Measurements from ENCODE around the gene NUMB.
"Not testable (repeated sequence)": the region's sequence is repeated elsewhere in the genome, so short reads cannot be mapped to it uniquely, and the experiment has no call there.

Gene NUMB

DNA sequence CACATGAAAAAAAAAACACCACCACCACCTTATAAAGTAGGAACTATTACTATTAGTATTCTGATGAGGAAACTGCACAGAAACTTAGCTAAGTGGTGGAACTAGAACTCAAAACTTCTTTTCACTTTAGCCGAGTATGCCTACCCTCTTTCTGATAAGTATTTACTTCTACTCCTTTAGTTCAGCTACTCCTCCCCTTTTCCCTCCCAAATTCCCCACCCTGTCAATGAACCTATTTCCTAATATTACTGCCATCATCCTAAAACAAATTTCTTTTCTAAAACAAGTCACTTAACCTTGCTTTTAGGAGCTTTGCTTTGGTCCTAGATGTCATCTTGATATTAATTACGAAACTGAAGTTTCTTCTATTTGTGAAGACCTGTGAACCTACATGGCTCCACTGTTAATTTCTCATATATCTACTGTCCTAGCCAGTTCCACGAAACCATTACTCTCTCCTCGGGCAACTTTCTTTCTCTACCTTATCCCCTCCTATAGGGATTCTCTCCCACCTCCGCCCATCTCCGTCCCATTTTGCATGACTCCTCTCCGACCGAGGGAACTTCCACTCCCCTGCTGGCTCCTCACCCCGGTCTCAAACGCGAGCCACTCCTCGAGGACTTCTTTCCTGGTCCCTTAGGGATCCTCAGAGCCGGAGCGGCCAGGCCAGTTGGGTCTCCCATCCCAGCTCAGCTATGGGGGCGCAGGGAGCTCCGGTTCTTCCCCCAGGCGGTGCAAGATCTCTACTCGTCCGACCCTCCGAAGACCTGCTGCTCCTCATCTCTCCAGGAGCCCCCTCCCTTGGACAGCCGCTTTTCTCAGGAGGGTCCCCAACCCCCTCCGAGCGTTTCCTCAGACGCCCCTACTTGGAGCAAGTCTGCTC is 1.1 kb downstream of the NUMB start:
- peak overlapping the region; percentile 99 for H3K4me3 Mint-ChIP-seq
- no peaks in the 10 kb centered on the region for H3K27me3 Mint-ChIP-seq
- no peaks in the 10 kb centered on the region for H3K9me3 Mint-ChIP-seq (ENCODE audit: low read depth)
- H3K27ac Mint-ChIP-seq = peak overlapping the region; percentile 64
- H3K4me1 Mint-ChIP-seq (ENCODE audit: low read depth) = peaks cover 45% of the 10 kb centered on the region
- H3K36me3 Mint-ChIP-seq = peaks cover 3% of the 10 kb centered on the region

DNA sequence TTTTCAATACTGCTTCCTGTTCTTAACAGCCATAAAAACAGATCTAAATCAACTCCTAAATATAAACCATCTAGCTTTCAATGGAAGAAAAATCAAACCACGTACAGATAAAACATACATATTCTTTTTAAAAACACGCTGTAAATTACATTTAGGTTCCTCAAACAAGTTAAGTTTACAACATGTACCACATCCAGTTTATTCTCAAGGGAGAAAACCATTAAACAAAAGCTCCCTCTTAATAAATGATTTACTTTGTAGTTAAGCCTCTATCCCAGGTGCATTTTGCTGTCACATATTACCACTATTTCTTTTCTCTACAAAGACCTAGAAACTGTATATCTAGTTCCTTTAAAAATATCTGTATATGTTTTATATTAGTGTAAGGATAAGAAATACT is 3.1 kb downstream of the NUMB start:
- Mint-ChIP-seq H3K27me3 (no peaks in the 10 kb centered on the region), H3K27ac (no peak overlapping the region), H3K4me1 (ENCODE audit: low read depth) (peaks cover 44% of the 10 kb centered on the region), H3K9me3 (ENCODE audit: low read depth) (no peaks in the 10 kb centered on the region), H3K4me3 (peak overlapping the region; percentile 9), H3K36me3 (peaks cover 4% of the 10 kb centered on the region)

DNA sequence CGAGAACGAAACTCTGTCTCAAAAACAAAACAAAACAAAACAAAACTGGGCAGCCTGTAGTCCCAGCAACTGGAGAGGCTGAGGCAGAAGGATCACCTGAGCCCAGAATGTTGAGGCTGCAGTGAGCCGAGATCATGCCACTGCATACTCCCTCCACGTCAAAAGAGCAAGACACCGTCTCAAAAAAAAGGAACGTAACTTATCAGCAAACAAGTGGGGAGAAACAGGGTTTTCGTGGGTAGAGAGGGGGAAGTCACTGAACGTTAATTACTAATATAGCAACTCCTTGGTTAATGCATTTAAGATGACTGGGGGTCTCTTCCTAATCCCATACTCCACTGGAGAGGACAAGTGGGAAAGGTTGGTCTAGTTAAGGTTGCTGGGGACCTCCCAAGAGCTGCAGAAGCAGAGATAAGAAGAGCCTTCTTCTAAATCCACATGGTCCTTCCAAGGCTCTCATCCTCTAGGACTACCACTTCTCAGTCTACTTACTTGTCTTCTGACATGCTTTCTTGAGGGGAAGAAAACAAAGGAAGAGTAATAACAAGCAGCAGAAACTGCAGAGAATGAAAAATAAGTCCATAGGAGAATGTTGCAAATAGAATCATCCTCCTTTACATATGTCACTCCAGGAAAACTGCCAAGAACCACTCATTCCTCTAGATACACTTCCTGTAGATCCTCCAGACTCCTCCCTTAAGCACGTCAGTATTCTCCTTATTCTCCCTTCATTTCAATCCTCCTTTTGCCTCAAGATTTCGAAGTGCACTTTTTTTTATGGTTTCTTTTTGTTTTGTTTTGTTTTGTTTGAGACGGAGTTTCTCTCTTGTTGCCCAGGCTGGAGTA is 5.8 kb downstream of the NUMB start:
- H3K27me3 Mint-ChIP-seq = no peaks in the 10 kb centered on the region
- peaks cover 4% of the 10 kb centered on the region for H3K36me3 Mint-ChIP-seq
- H3K4me3 Mint-ChIP-seq = no peak overlapping the region
- H3K27ac Mint-ChIP-seq = no peak overlapping the region
- peaks cover 34% of the 10 kb centered on the region for H3K4me1 Mint-ChIP-seq (ENCODE audit: low read depth)
- no peaks in the 10 kb centered on the region for H3K9me3 Mint-ChIP-seq (ENCODE audit: low read depth)

- no peaks in the 10 kb centered on the region for H3K9me3 Mint-ChIP-seq (ENCODE audit: low read depth)
- H3K36me3 Mint-ChIP-seq = no peaks in the 10 kb centered on the region
- H3K4me1 Mint-ChIP-seq (ENCODE audit: low read depth) = peaks cover 17% of the 10 kb centered on the region
- no peak overlapping the region for H3K27ac Mint-ChIP-seq
- no peak overlapping the region for H3K4me3 Mint-ChIP-seq
- H3K27me3 Mint-ChIP-seq = no peaks in the 10 kb centered on the region
Measured at GRCh38 chr14:73443758-73444157, 14.6 kb downstream of the NUMB start.

- no peaks in the 10 kb centered on the region for H3K27me3 Mint-ChIP-seq
- H3K9me3 Mint-ChIP-seq (ENCODE audit: low read depth) = no peaks in the 10 kb centered on the region
- H3K4me1 Mint-ChIP-seq (ENCODE audit: low read depth) = peaks cover 17% of the 10 kb centered on the region
- no peaks in the 10 kb centered on the region for H3K36me3 Mint-ChIP-seq
- no peak overlapping the region for H3K27ac Mint-ChIP-seq
- no peak overlapping the region for H3K4me3 Mint-ChIP-seq
Measured at GRCh38 chr14:73441286-73441685, 17.1 kb downstream of the NUMB start.

DNA sequence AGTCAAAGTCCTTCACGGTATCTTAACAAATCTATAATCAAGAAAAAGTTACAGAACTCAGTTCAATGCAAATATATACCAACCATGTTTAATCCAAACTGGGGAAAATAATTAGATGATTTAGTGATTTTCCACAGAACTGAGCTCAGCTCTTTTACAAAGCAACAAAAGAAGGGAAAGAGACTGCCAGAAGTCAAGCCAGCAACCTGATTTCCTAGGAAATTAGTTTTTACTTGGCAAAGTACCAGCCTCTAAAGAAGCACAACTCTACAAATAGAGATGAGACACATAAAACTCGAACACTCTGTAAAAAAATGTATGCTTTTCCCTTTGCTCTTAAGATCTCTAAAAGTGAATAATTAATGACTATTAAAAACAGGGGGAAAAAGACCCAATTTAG is 19.4 kb downstream of the NUMB start:
- Mint-ChIP-seq H3K36me3 (no peaks in the 10 kb centered on the region), H3K4me1 (ENCODE audit: low read depth) (peaks cover 22% of the 10 kb centered on the region), H3K27ac (no peak overlapping the region), H3K4me3 (no peak overlapping the region), H3K27me3 (no peaks in the 10 kb centered on the region), H3K9me3 (ENCODE audit: low read depth) (no peaks in the 10 kb centered on the region)

GRCh38 chr14:73437206-73437605 is 21.1 kb downstream of the NUMB start:
- H3K27me3 Mint-ChIP-seq = no peaks in the 10 kb centered on the region
- H3K36me3 Mint-ChIP-seq = peaks cover 2% of the 10 kb centered on the region
- H3K9me3 Mint-ChIP-seq (ENCODE audit: low read depth) = no peaks in the 10 kb centered on the region
- H3K4me1 Mint-ChIP-seq (ENCODE audit: low read depth) = peaks cover 25% of the 10 kb centered on the region
- H3K4me3 Mint-ChIP-seq = no peak overlapping the region
- no peak overlapping the region for H3K27ac Mint-ChIP-seq

DNA sequence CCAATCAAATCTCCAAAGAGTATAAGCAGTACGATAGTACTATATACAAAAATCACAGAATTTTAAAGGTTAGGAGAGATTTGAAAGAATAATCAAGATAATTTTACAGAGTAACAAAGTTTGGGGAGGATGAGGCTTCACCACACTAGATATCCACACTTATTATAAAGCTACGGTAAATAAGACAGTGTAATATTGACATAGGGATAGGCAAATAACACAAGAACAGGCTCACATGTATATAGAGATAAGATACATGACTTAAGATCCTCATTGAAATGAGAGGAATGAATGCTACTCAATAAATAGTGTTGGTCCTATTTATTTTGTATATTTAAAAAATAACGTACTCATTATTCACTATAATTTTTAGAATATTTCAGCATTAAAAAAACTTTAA is 26.2 kb downstream of the NUMB start:
- Mint-ChIP-seq H3K36me3 (peaks cover 6% of the 10 kb centered on the region), H3K4me3 (no peak overlapping the region), H3K9me3 (ENCODE audit: low read depth) (no peaks in the 10 kb centered on the region), H3K27ac (no peak overlapping the region), H3K4me1 (ENCODE audit: low read depth) (peaks cover 27% of the 10 kb centered on the region), H3K27me3 (no peaks in the 10 kb centered on the region)

DNA sequence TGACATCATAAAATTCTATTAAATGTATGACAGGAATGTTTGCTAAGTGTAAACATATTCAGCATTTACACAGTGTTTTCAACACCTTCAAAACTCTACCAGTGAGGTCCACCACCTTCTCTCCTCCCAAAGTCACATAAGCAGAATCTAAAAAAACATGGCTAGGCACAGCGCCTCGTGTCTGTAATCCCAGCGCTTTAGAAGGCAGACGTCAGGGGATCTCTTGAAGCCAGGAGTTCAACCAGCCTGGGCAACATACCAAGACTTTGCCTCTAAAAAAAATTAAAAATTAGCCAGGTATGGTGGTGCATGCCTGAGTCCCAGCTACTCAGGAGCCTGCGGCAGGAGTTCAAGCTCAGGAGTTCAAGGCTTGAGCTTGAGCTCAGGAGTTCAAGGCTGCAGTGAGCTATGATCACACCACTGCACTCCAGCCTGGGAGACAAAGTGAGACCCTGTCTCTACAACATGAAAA is 30.0 kb downstream of the NUMB start:
- no peaks in the 10 kb centered on the region for H3K27me3 Mint-ChIP-seq
- peaks cover 6% of the 10 kb centered on the region for H3K36me3 Mint-ChIP-seq
- H3K4me3 Mint-ChIP-seq = no peak overlapping the region
- H3K9me3 Mint-ChIP-seq (ENCODE audit: low read depth) = no peaks in the 10 kb centered on the region
- peaks cover 30% of the 10 kb centered on the region for H3K4me1 Mint-ChIP-seq (ENCODE audit: low read depth)
- H3K27ac Mint-ChIP-seq = peak overlapping the region; percentile 8

DNA sequence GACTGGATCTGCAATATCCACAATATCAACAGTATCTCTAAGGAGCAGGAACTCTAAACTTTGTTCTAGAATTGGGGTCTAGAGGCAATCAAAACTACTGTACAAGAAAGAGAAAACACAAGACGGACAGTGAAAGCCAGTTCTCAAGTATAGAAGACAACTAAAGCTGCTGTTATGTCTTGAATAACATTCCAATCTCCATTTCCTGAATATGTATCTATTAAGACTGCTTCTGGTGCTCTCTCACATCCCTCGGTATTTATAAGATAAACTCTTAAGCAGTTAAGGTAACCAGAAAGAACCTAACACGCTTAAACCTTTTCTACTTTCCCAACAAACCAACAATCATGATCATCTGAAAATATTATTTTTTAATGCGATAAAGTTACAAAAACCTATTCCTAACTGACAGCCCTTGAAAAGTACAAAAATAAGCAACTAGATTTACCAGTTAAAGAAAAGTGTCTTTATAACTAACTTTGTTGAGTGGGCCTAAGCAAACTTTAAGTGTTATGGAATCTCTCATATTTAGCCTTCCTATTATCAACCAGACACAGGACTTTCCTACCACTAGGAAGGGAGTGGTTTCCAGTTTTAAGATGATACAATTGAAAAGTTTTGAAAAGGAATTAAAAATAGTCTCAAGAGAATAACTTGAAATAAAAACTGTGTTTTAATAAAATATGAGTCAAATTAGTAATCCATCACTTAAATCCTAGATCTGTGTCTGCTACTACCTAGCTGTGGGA is 30.7 kb downstream of the NUMB start:
- H3K9me3 Mint-ChIP-seq (ENCODE audit: low read depth) = no peaks in the 10 kb centered on the region
- H3K27me3 Mint-ChIP-seq = no peaks in the 10 kb centered on the region
- H3K27ac Mint-ChIP-seq = peak overlapping the region; percentile 79
- H3K36me3 Mint-ChIP-seq = peaks cover 6% of the 10 kb centered on the region
- H3K4me3 Mint-ChIP-seq = no peak overlapping the region
- H3K4me1 Mint-ChIP-seq (ENCODE audit: low read depth) = peaks cover 30% of the 10 kb centered on the region

DNA sequence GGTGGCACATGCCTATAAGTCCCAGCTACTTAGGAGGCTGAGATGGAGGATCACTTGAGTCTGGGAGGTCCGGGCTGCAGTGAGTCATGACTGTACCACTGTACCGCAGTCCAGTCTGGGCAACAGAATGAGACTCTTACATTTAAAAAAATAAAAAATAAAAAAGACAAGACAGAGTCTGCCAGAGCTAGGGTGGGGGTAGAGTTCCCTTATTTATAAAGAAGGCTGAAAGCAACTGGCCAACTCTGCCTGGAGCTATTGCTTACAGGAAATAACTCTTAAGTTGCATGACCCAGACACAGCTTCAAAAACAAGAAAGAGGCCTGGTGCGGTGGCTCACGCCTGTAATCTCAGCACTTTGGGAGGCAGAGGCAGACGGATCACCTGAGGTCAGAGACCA is 31.5 kb downstream of the NUMB start:
- Mint-ChIP-seq H3K27ac (no peak overlapping the region), H3K27me3 (no peaks in the 10 kb centered on the region), H3K9me3 (ENCODE audit: low read depth) (no peaks in the 10 kb centered on the region), H3K36me3 (peaks cover 7% of the 10 kb centered on the region), H3K4me1 (ENCODE audit: low read depth) (peaks cover 33% of the 10 kb centered on the region), H3K4me3 (no peak overlapping the region)

- no peak overlapping the region for H3K27ac Mint-ChIP-seq
- H3K36me3 Mint-ChIP-seq = peaks cover 13% of the 10 kb centered on the region
- peaks cover 37% of the 10 kb centered on the region for H3K4me1 Mint-ChIP-seq (ENCODE audit: low read depth)
- no peak overlapping the region for H3K4me3 Mint-ChIP-seq
- no peaks in the 10 kb centered on the region for H3K27me3 Mint-ChIP-seq
- no peaks in the 10 kb centered on the region for H3K9me3 Mint-ChIP-seq (ENCODE audit: low read depth)
Measured at GRCh38 chr14:73424453-73424852, 33.9 kb downstream of the NUMB start.

DNA sequence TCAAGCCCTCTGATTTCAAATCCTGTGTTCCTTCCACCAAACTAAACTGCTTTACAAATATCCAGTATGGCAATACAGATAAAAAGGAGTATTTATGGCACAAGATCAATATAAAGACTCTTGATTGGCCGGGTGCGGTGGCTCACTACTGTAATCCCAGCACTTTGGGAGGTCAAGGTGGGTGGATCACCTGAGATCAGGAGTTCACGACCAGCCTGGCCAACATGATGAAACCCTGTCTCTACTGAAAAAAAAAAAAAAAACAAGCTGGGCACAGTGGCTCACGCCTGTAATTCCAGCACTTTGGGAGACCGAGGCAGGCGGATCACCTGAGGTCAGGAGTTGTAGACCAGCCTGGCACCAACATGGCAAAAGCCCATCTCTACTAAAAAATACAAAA is 35.3 kb downstream of the NUMB start:
- peaks cover 12% of the 10 kb centered on the region for H3K36me3 Mint-ChIP-seq
- not testable (repeated sequence) for H3K27me3 Mint-ChIP-seq; H3K27ac Mint-ChIP-seq; H3K4me3 Mint-ChIP-seq; H3K9me3 Mint-ChIP-seq (ENCODE audit: low read depth)
- H3K4me1 Mint-ChIP-seq (ENCODE audit: low read depth) = peaks cover 29% of the 10 kb centered on the region

DNA sequence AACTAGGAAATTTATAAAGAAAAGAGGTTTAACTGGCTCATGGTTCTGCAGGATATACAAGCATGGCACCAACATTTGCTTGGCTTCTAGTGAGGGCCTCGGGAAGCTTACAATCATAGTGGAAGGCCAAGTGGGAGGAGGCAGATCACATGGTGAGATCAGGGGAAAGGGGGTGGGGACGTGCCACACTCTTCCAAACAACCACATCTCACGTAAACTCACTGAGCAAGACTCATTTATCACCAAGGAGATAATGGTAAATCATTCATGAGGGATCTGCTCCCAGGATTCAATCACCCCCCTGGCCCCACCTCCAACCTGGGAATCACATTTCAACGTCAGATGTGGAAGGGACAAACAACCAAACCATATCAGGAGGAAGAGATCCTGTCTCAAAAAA is 35.8 kb downstream of the NUMB start:
- H3K9me3 Mint-ChIP-seq (ENCODE audit: low read depth) = no peaks in the 10 kb centered on the region
- no peak overlapping the region for H3K4me3 Mint-ChIP-seq
- no peak overlapping the region for H3K27ac Mint-ChIP-seq
- no peaks in the 10 kb centered on the region for H3K27me3 Mint-ChIP-seq
- peaks cover 9% of the 10 kb centered on the region for H3K36me3 Mint-ChIP-seq
- peaks cover 26% of the 10 kb centered on the region for H3K4me1 Mint-ChIP-seq (ENCODE audit: low read depth)

DNA sequence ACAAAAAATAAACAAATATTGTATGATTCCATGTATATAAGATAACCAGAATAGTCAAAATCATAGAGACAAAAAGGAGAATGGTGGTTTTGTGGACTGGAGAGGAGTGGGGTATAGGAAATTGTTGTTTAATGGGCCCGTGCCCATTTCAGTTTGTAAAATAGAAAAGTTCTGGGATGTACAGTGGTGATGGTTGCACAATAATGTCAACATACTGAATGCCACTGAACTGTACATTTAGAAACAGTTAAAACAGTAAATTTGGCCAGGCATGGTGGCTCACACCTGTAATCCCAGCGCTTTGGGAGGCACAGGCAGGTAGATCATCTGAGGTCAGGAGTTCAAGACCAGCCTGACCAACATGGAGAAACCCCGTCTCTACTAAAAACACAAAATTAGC is 40.1 kb downstream of the NUMB start:
- no peaks in the 10 kb centered on the region for H3K9me3 Mint-ChIP-seq (ENCODE audit: low read depth)
- H3K36me3 Mint-ChIP-seq = peaks cover 13% of the 10 kb centered on the region
- H3K4me1 Mint-ChIP-seq (ENCODE audit: low read depth) = peaks cover 13% of the 10 kb centered on the region
- no peaks in the 10 kb centered on the region for H3K27me3 Mint-ChIP-seq
- H3K4me3 Mint-ChIP-seq = no peak overlapping the region
- H3K27ac Mint-ChIP-seq = no peak overlapping the region

Data from activated naive CD8-positive, alpha-beta T cell (primary cell).